ENCODE measurements around the gene SAT2.

SAT2 gene

DNA sequence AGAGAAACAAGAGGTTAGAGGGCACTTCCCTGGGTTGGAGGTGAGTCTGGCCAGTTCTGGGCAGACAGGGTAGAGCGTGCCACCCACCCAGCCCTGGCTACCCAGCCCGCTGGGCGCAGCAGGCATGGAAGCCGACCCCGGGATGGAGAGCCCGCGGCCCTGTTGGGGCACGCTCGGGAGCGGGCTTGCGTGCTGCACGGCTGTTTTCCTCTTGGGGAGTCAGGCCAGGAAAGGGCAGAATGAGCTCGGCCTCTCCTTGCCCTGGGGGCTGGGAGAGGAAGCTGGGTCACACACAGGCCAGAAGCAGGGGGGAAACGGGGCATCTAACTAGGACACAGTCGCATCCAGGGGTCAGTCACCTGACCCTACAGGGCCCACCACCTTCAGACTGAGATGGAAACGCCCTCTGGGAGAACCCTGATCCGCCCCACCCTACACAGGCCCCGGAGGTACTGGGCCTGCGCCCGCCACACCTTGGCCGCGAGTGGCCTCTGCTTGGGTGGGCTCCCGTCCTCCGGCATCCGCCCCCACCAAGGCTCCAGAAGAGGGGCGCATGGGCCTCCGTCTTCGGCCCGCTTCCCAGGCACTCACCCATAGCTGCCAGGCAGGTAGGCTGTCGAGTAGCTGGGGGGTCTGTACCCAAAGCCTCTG lies 38.9 kb downstream of the SAT2 start:
- TF ChIP-seq SPI1 (IDR thresholded peaks at IDR 0.05; ENCODE audit: borderline replicate concordance, low read depth) (no peak), GABPA (IDR thresholded peaks at IDR 0.05; ENCODE audit: low read depth) (no peak)
- TF ChIP-seq, protein P1, sequence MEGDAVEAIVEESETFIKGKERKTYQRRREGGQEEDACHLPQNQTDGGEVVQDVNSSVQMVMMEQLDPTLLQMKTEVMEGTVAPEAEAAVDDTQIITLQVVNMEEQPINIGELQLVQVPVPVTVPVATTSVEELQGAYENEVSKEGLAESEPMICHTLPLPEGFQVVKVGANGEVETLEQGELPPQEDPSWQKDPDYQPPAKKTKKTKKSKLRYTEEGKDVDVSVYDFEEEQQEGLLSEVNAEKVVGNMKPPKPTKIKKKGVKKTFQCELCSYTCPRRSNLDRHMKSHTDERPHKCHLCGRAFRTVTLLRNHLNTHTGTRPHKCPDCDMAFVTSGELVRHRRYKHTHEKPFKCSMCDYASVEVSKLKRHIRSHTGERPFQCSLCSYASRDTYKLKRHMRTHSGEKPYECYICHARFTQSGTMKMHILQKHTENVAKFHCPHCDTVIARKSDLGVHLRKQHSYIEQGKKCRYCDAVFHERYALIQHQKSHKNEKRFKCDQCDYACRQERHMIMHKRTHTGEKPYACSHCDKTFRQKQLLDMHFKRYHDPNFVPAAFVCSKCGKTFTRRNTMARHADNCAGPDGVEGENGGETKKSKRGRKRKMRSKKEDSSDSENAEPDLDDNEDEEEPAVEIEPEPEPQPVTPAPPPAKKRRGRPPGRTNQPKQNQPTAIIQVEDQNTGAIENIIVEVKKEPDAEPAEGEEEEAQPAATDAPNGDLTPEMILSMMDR (IDR thresholded peaks at IDR 0.05; ENCODE audit: insufficient read depth, low read length), result no peak
- H3K27me3 ChIP-seq (ENCODE audit: insufficient read depth, poor library complexity, severe bottlenecking), result no peaks in the 10 kb centered on the region
- peak overlapping the region; percentile 63 for H3K27ac ChIP-seq (replicated peaks)
- no peak overlapping the region for H3K4me3 ChIP-seq (replicated peaks; ENCODE audit: insufficient read depth, low read length)
- peak in 1 of 2 experiments; percentile 0 for DNase-seq (ENCODE audit: low read depth in 1 of 2, low spot score in 1 of 2)

DNA sequence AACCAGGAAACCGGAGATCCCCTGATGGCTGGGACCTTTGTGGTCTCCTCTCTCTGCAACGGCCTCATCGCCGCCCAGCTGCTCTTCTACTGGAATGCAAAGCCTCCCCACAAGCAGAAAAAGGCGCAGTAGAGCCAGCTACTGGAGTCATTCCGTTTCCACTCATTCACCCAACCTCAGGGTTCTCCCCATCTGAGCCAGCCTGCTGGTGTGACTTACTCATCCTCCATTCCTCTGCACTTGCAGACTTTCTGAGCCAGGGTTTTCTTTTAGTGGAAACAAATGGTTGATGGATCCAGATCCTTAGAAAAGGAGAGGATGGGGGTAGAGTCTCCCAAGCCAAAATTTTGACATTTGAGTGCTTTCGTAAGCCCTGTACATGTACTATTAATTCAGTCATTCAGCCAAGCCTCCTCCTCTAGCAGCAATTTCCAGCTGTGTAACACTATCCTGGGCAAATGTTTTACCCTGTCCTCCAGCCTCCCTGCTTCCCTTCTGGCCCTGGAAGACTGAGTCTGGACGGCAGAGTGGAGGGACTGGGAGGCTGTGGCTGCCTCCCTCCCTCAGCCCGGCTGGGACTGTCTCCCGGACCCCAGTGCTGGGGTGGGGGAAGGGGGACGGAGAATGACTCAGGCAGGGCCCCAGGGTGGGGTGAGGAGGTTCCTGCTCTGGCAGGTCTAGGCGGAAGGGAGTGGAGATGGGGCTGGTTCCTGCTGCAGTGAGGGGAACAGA lies 40.0 kb downstream of the SAT2 start:
- no peak overlapping the region for H3K4me3 ChIP-seq (replicated peaks; ENCODE audit: insufficient read depth, low read length)
- DNase-seq (ENCODE audit: low read depth in 1 of 2, low spot score in 1 of 2), result peak in 1 of 2 experiments; percentile 58
- no peaks in the 10 kb centered on the region for H3K27me3 ChIP-seq (ENCODE audit: insufficient read depth, poor library complexity, severe bottlenecking)
- H3K27ac ChIP-seq (replicated peaks), result peak overlapping the region; percentile 63
- TF ChIP-seq GABPA (IDR thresholded peaks at IDR 0.05; ENCODE audit: low read depth) (no peak), SPI1 (IDR thresholded peaks at IDR 0.05; ENCODE audit: borderline replicate concordance, low read depth) (no peak), POLR2AphosphoS5 (IDR thresholded peaks at IDR 0.05; ENCODE audit: low read depth) (no peak)
- TF ChIP-seq, protein P1 (IDR thresholded peaks at IDR 0.05; ENCODE audit: insufficient read depth, low read length), result no peak
- TF ChIP-seq, protein P2, sequence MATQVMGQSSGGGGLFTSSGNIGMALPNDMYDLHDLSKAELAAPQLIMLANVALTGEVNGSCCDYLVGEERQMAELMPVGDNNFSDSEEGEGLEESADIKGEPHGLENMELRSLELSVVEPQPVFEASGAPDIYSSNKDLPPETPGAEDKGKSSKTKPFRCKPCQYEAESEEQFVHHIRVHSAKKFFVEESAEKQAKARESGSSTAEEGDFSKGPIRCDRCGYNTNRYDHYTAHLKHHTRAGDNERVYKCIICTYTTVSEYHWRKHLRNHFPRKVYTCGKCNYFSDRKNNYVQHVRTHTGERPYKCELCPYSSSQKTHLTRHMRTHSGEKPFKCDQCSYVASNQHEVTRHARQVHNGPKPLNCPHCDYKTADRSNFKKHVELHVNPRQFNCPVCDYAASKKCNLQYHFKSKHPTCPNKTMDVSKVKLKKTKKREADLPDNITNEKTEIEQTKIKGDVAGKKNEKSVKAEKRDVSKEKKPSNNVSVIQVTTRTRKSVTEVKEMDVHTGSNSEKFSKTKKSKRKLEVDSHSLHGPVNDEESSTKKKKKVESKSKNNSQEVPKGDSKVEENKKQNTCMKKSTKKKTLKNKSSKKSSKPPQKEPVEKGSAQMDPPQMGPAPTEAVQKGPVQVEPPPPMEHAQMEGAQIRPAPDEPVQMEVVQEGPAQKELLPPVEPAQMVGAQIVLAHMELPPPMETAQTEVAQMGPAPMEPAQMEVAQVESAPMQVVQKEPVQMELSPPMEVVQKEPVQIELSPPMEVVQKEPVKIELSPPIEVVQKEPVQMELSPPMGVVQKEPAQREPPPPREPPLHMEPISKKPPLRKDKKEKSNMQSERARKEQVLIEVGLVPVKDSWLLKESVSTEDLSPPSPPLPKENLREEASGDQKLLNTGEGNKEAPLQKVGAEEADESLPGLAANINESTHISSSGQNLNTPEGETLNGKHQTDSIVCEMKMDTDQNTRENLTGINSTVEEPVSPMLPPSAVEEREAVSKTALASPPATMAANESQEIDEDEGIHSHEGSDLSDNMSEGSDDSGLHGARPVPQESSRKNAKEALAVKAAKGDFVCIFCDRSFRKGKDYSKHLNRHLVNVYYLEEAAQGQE (IDR thresholded peaks at IDR 0.05; ENCODE audit: insufficient replicate concordance, low read depth), result no peak

DNA sequence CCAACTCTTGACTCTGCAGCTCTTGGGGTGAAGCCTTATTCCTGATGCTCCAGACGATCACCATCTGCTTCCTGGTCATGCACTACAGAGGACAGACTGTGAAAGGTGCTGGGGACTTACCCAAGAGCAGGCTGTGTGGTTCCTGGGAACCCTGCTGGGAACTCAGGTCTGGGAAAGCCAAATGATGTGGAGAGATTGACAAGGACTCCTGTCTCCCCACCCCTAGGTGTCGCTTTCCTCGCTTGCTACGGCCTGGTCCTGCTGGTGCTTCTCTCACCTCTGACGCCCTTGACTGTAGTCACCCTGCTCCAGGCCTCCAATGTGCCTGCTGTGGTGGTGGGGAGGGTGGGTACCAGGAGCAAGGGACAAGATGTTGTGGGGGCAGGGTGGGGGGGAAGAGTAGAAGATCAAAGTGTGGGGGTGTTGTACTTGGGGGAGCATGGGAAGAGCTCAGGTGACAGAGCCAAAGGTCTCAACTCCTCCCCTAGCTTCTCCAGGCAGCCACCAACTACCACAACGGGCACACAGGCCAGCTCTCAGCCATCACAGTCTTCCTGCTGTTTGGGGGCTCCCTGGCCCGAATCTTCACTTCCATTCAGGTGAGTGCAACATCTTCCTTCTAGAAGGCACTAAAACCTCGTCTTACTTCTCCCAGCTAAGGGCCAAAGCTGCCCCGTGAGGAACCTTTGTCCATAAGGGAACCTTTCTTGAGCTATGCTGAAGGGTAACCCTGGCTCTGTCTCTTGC lies 40.8 kb downstream of the SAT2 start:
- H3K4me3 ChIP-seq (replicated peaks; ENCODE audit: insufficient read depth, low read length), result no peak overlapping the region
- TF ChIP-seq, protein P1 (IDR thresholded peaks at IDR 0.05; ENCODE audit: insufficient read depth, low read length), result peak; percentile 56
- TF ChIP-seq, protein P2 (IDR thresholded peaks at IDR 0.05; ENCODE audit: insufficient replicate concordance, low read depth), result no peak
- TF ChIP-seq GABPA (IDR thresholded peaks at IDR 0.05; ENCODE audit: low read depth), result no peak
- no peak for TF ChIP-seq SPI1 (IDR thresholded peaks at IDR 0.05; ENCODE audit: borderline replicate concordance, low read depth)
- TF ChIP-seq POLR2AphosphoS5 (IDR thresholded peaks at IDR 0.05; ENCODE audit: low read depth), result no peak
- peak overlapping the region; percentile 63 for H3K27ac ChIP-seq (replicated peaks)
- no peaks in the 10 kb centered on the region for H3K27me3 ChIP-seq (ENCODE audit: insufficient read depth, poor library complexity, severe bottlenecking)
- DNase-seq (ENCODE audit: low read depth in 1 of 2, low spot score in 1 of 2), result peak in 1 of 2 experiments; percentile 63

Measured in HL-60 (cell line).